GM12878 (cell line): ENCODE results near the gene MB21D2. TPM values are rescaled to one million over a fixed set of nuclear protein-coding genes. Genes with fewer than 3 reads are reported as not detected.

ENCODE experiments used
- ATAC-seq: fragments of 200-7000 bp; cut with Tn5 transposase; 3 replicates; pipeline ENCODE4 v1.9.1; 2020; ENCODE audit warnings: mild to moderate bottlenecking, moderate library complexity
- BruUV-seq: library from RNA; stranded (reverse); fragments of 400-500 nt; replicated peaks from 2 replicates; lab custom pipeline; 2021; lab: Mats Ljungman, UMichigan
- CTCF ChIA-PET: fragments of 300-600 bp; sonication (Branson Sonifier 250); formaldehyde crosslinking; extraction: SDS; loops from one replicate; lab custom pipeline; 2021; ENCODE audit warnings: inconsistent platforms; lab: Yijun Ruan, JAX
- POLR2A ChIA-PET: fragments of 350-600 bp; formaldehyde crosslinking; extraction: SDS; loops from one replicate; lab custom pipeline; 2021; ENCODE audit warnings: inconsistent platforms; lab: Charles Lee
- RAD21 ChIA-PET: fragments of 300-600 bp; sonication (Branson Sonifier 250); formaldehyde crosslinking; loops from one replicate; lab custom pipeline; 2023; ENCODE audit warnings: antibody characterized with exemption; ENCODE audit not compliant: unreplicated experiment; lab: Charles Lee
- SMC1A ChIA-PET: fragments of 300-600 bp; sonication (Branson Sonifier 250); formaldehyde crosslinking; loops from one replicate; lab custom pipeline; 2023; ENCODE audit not compliant: unreplicated experiment, uncharacterized antibody; lab: Charles Lee
- DNase-seq: peaks from one replicate; pipeline ENCODE4 v3.0.0-alpha.2; 2011; ENCODE audit warnings: low read depth, low spot score
- FAIRE-seq: peaks from 3 replicates; lab custom pipeline; 2011; peaks lifted over from hg19 to GRCh38; lab: Jason Lieb, UNC
- H2AFZ ChIP-seq: 2 replicates; pipeline ENCODE4 v1.6.0; 2011; ENCODE audit warnings: low read depth, low read length, control low read depth; ENCODE audit not compliant: control insufficient read depth
- H3K27ac ChIP-seq: 2 replicates; pipeline ENCODE4 v1.5.1; 2011; ENCODE audit warnings: control low read depth; ENCODE audit not compliant: control insufficient read depth, insufficient read depth
- H3K27me3 ChIP-seq, 2 experiments: replicated peaks in 1 of 2; 2 replicates each; pipeline versions ENCODE4 v1.6.0 to v1.6.1; 2011; ENCODE audit warnings: low read length in 1 of 2; ENCODE audit not compliant: control insufficient read depth in 2 of 2, insufficient read depth in 2 of 2
- H3K36me3 ChIP-seq, 2 experiments: 2 replicates each; pipeline ENCODE4 v1.5.1; 2011; ENCODE audit warnings: low read length in 1 of 2; ENCODE audit not compliant: control insufficient read depth in 2 of 2, insufficient read depth in 2 of 2
- H3K4me1 ChIP-seq: 2 replicates; pipeline ENCODE4 v1.6.1; 2011; ENCODE audit warnings: mild to moderate bottlenecking, low read length, moderate library complexity, mixed read lengths; ENCODE audit not compliant: control insufficient read depth, insufficient read depth
- H3K4me2 ChIP-seq: 2 replicates; pipeline ENCODE4 v1.6.0; 2011; ENCODE audit warnings: control low read depth; ENCODE audit not compliant: control insufficient read depth, insufficient read depth
- H3K4me3 ChIP-seq: fragments of 200-600 bp; sonication (generic); 2 replicates; pipeline ENCODE4 v1.5.1; 2016
- H3K79me2 ChIP-seq: 2 replicates; pipeline ENCODE4 v1.6.0; 2011; ENCODE audit warnings: low read length; ENCODE audit not compliant: control insufficient read depth, insufficient read depth
- H3K9ac ChIP-seq: 2 replicates; pipeline ENCODE4 v1.8.0; 2011; ENCODE audit warnings: low read length, control low read depth, mixed read lengths; ENCODE audit not compliant: control insufficient read depth, insufficient read depth
- H3K9me3 ChIP-seq: replicated peaks from 3 replicates; pipeline ENCODE4 v1.5.1; 2011; ENCODE audit warnings: mild to moderate bottlenecking, low read length; ENCODE audit not compliant: control insufficient read depth, insufficient read depth
- H4K20me1 ChIP-seq: 2 replicates; pipeline ENCODE4 v1.6.0; 2011; ENCODE audit not compliant: control insufficient read depth, insufficient read depth
- FOXM1 ChIP-seq: IDR thresholded peaks from 2 replicates; pipeline ENCODE4 v1.6.1; 2012; ENCODE audit warnings: low read depth, mild to moderate bottlenecking, inconsistent platforms, low read length, moderate library complexity
- GABPA ChIP-seq: IDR thresholded peaks from 2 replicates; pipeline ENCODE4 v1.6.1; 2014; ENCODE audit warnings: antibody characterized with exemption, low read depth, mild to moderate bottlenecking, inconsistent platforms
- HDAC2 ChIP-seq: fragments of 200-600 bp; sonication (generic); IDR thresholded peaks from 2 replicates; pipeline ENCODE4 v1.6.1; 2017
- HDAC6 ChIP-seq: fragments of 200-600 bp; sonication (generic); IDR thresholded peaks from one replicate; pipeline ENCODE4 v1.8.0; 2017; ENCODE audit warnings: antibody characterized with exemption; ENCODE audit not compliant: unreplicated experiment
- IRF4 ChIP-seq: IDR thresholded peaks from 2 replicates; pipeline ENCODE4 v1.6.1; 2011; ENCODE audit warnings: low read depth, low read length
- KLF5 ChIP-seq: fragments of 450-650 bp; IDR thresholded peaks from 2 replicates; pipeline ENCODE4 v1.6.1; 2014; ENCODE audit warnings: mild to moderate bottlenecking; ENCODE audit not compliant: partially characterized antibody
- LARP7 ChIP-seq: fragments of 450-650 bp; IDR thresholded peaks from 2 replicates; pipeline ENCODE4 v1.6.1; 2017; ENCODE audit warnings: mild to moderate bottlenecking
- MEF2B ChIP-seq: fragments of 450-650 bp; IDR thresholded peaks from 2 replicates; pipeline ENCODE4 v1.6.1; 2018; ENCODE audit warnings: mild to moderate bottlenecking, moderate library complexity; ENCODE audit not compliant: partially characterized antibody, poor library complexity, severe bottlenecking
- NR2F1 ChIP-seq: fragments of 450-650 bp; conservative IDR thresholded peaks from 2 replicates; pipeline ENCODE4 v1.6.1; 2017; ENCODE audit warnings: mild to moderate bottlenecking
- POU2F2 ChIP-seq: IDR thresholded peaks from 3 replicates; pipeline ENCODE4 v1.6.1; 2011; ENCODE audit warnings: low read depth, mild to moderate bottlenecking, low read length, borderline replicate concordance
- RCOR1 ChIP-seq: conservative IDR thresholded peaks from 2 replicates; pipeline ENCODE4 v1.6.1; 2012; ENCODE audit warnings: low read depth, low read length, improper control_type of control experiment
- SPI1 ChIP-seq: IDR thresholded peaks from 2 replicates; pipeline ENCODE4 v1.6.1; 2011; ENCODE audit warnings: low read depth, mild to moderate bottlenecking, low read length, moderate library complexity, borderline replicate concordance; ENCODE audit not compliant: insufficient read depth
- SREBF2 ChIP-seq: IDR thresholded peaks from 2 replicates; pipeline ENCODE4 v1.6.1; 2012; ENCODE audit warnings: mild to moderate bottlenecking, low read length
- TARDBP ChIP-seq: IDR thresholded peaks from 2 replicates; pipeline ENCODE4 v1.6.1; 2016; ENCODE audit warnings: borderline replicate concordance
- USF2 ChIP-seq: IDR thresholded peaks from 2 replicates; pipeline ENCODE4 v1.6.1; 2011; ENCODE audit warnings: low read depth, low read length, improper control_type of control experiment, borderline replicate concordance
- ZSCAN29 ChIP-seq: fragments of 450-650 bp; IDR thresholded peaks from 2 replicates; pipeline ENCODE4 v1.6.1; 2017; ENCODE audit warnings: mild to moderate bottlenecking, moderate library complexity
- WGBS: methylation state at CpG from one replicate; pipeline ENCODE4 v1.1.6; 2016; ENCODE audit warnings: low lambda C conversion rate; ENCODE audit not compliant: insufficient replicate concordance, insufficient coverage; ENCODE audit errors: missing lambda C conversion rate; 5-methylcytosine and 5-hydroxymethylcytosine counted together
- in situ Hi-C: fragments of 300-500 bp; cut with MboI; formaldehyde crosslinking; loops from 9 replicates; pipeline ENCODE4 v1.14.3; 2018; ENCODE audit warnings: mixed read lengths
- intact Hi-C: fragments of 100-400 bp; cut with micrococcal nuclease; formaldehyde crosslinking; loops from one replicate; pipeline ENCODE4 v1.14.2; 2022; ENCODE audit not compliant: unreplicated experiment
- polyA plus RNA-seq, 11 experiments: library from polyadenylated mRNA; depleted of rRNA in 4 of 11; unstranded in 6 of 11; stranded (reverse) in 5 of 11; fragments of >200 nt; fragmentation: Nextera tagmentation in 4 of 11; fragmentation: Illumina TruSeq in 1 of 11; extraction: Ambion mirVana in 4 of 11; extraction: Trizol in 1 of 11; gene quantifications; 1 replicate in 1 of 11; 2 replicates in 10 of 11; pipeline versions ENCODE4 v1.2.1 to v1.2.3, GENCODE V29; 2011 to 2016; ENCODE audit warnings: inconsistent platforms in 2 of 11, missing spikeins in 2 of 11, low read depth in 1 of 11
- total RNA-seq, 4 experiments: library from RNA; depleted of rRNA in 3 of 4; stranded (reverse); fragments of >200 nt in 3 of 4; fragmentation: Illumina TruSeq in 1 of 4; extraction: Trizol in 1 of 4; gene quantifications; 2 replicates each; pipeline versions ENCODE4 v1.2.1 to v1.2.3, GENCODE V29; 2013 to 2021
- TF ChIP-seq, protein P1 (sequence below): IDR thresholded peaks from 2 replicates; pipeline ENCODE4 v1.6.1; 2011; ENCODE audit warnings: borderline replicate concordance, low read depth, mild to moderate bottlenecking, moderate library complexity, low read length; ENCODE audit not compliant: insufficient read depth, poor library complexity, severe bottlenecking

The MB21D2 gene
- total and polyA plus RNA-seq, 10 of the 15 experiments (the other 5 are each of a cell fraction or from before 2014, with no cell fraction given): 7.9 to 21.2 (median 15.3) TPM

DNA sequence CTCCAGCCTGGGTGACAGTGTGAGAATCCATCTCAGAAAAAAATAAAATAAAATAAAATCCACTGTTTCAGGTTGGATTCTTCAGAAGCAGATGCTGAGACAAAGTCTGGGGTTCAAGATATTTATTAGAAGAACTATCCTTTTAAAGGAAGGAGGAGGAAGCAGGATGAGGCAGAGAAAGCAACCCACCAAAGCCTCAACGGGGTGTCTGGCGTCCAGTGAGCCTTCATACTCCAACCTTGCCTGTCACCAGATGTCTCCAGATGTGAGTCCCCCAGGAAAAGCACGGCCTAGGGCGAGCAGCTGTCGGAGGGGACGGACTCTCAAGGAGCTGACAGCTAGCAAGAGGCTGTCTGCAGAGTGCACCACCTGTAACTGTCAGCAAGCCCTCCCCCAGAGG is 37.3 kb downstream of the MB21D2 start:
- H3K4me2 ChIP-seq: no peak overlapping the region

More for the DNA sequence above, 37.3 kb downstream of the MB21D2 start:
- Histone ChIP-seq H3K27ac (no peak overlapping the region), H2AFZ (no peak overlapping the region), H3K4me3 (no peak overlapping the region), H4K20me1 (no peaks in the 10 kb centered on the region), H3K36me3 (no peaks in the 10 kb centered on the region), H3K27me3 (no peaks in the 10 kb centered on the region), H3K9me3 (no peaks in the 10 kb centered on the region), H3K79me2 (peaks cover 13% of the 10 kb centered on the region), H3K4me1 (0 out of 2 replicates have a peak, but pooled peaks cover 3% of the 10 kb centered on the region), H3K9ac (no peak overlapping the region)
- DNase-seq: no peak
- FAIRE-seq: no peak
- in situ Hi-C loops (no loop called here), intact Hi-C loops (no loop called here)
- SMC1A ChIA-PET: interaction anchor here (1.3 to 4.6 kb wide), 9 partner anchors 10 to 161 kb away, joined by 3 to 22 read pairs (median 9); no protein-coding TSS in a partner anchor
- POLR2A ChIA-PET: interaction anchor here (2.0 to 2.5 kb wide), 2 partner anchors 8 to 9 kb away, joined by 4 to 8 read pairs; no protein-coding TSS in a partner anchor
- RAD21 ChIA-PET: interaction anchor here (2.1 kb wide), 1 partner anchor 63 kb away, joined by 14 read pairs; no protein-coding TSS in a partner anchor
- BruUV-seq: no TSS peak
- 82% methylated on average over 6 of the region's 6 CpGs for WGBS
- ATAC-seq: no peak
- CTCF ChIA-PET: interaction anchor here (0.8 to 1.6 kb wide), 3 partner anchors 8 to 35 kb away, joined by 3 to 9 read pairs (median 9); no protein-coding TSS in a partner anchor
- TF ChIP-seq NR2F1 (no peak), MEF2B (no peak), SREBF2 (no peak), KLF5 (no peak), LARP7 (no peak), SPI1 (no peak), IRF4 (no peak), HDAC2 (no peak), RCOR1 (no peak), GABPA (no peak), TARDBP (no peak), HDAC6 (no peak), FOXM1 (no peak), USF2 (no peak), ZSCAN29 (no peak), POU2F2 (no peak)
- TF ChIP-seq, protein P1, sequence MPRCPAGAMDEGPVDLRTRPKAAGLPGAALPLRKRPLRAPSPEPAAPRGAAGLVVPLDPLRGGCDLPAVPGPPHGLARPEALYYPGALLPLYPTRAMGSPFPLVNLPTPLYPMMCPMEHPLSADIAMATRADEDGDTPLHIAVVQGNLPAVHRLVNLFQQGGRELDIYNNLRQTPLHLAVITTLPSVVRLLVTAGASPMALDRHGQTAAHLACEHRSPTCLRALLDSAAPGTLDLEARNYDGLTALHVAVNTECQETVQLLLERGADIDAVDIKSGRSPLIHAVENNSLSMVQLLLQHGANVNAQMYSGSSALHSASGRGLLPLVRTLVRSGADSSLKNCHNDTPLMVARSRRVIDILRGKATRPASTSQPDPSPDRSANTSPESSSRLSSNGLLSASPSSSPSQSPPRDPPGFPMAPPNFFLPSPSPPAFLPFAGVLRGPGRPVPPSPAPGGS: no peak
